CD4-positive, alpha-beta T cell treated with Interleukin-15 for 1 hour (primary cell): ENCODE measurements around the gene MAPK14.

Experiments
- DNase-seq: peaks from one replicate; pipeline ENCODE4 v3.0.0-alpha.2; 2020

MAPK14 gene

GRCh38 chr6:36139991-36140710 lies 112.5 kb downstream of the MAPK14 start:
- no peak for DNase-seq

GRCh38 chr6:36141091-36141490 lies 113.5 kb downstream of the MAPK14 start:
- no peak for DNase-seq

GRCh38 chr6:36141961-36142360 lies 114.4 kb downstream of the MAPK14 start:
- no peak for DNase-seq

- no peak for DNase-seq
Observed at GRCh38 chr6:36142971-36143838, 115.6 kb downstream of the MAPK14 start.

- DNase-seq, result no peak
Observed at GRCh38 chr6:36145495-36145894, 117.9 kb downstream of the MAPK14 start.

- DNase-seq, result no peak
Observed at GRCh38 chr6:36147294-36147693, 119.7 kb downstream of the MAPK14 start.

GRCh38 chr6:36149476-36149875 lies 121.9 kb downstream of the MAPK14 start:
- DNase-seq, result no peak

GRCh38 chr6:36150283-36150682 lies 122.7 kb downstream of the MAPK14 start:
- DNase-seq, result no peak

GRCh38 chr6:36154286-36154685 lies 126.7 kb downstream of the MAPK14 start:
- DNase-seq, result no peak

GRCh38 chr6:36155662-36156061 lies 128.1 kb downstream of the MAPK14 start:
- DNase-seq, result no peak

- DNase-seq, result no peak
Observed at GRCh38 chr6:36160147-36160760, 132.6 kb downstream of the MAPK14 start.
